Measurements from ENCODE around the gene DUS4L.

DUS4L gene

GRCh38 chr7:107591421-107591820 is 27.6 kb downstream of the DUS4L start:
- no peak overlapping the region for H3K4me3 ChIP-seq (ENCODE audit: control insufficient read depth, low read depth, low read length)
- TF ChIP-seq CTCF (conservative IDR thresholded peaks at IDR 0.05; ENCODE audit: control insufficient read depth, insufficient read depth, low read depth, low read length) = no peak
- peak; percentile 32 for DNase-seq (ENCODE audit: low read depth)

GRCh38 chr7:107592361-107593024 is 28.7 kb downstream of the DUS4L start:
- DNase-seq (ENCODE audit: low read depth) = peak; percentile 94
- no peak overlapping the region for H3K4me3 ChIP-seq (ENCODE audit: control insufficient read depth, low read depth, low read length)

GRCh38 chr7:107593025-107593410 is 29.2 kb downstream of the DUS4L start:
- H3K4me3 ChIP-seq (ENCODE audit: control insufficient read depth, low read depth, low read length) = no peak overlapping the region
- no peak for DNase-seq (ENCODE audit: low read depth)
- TF ChIP-seq CTCF (conservative IDR thresholded peaks at IDR 0.05; ENCODE audit: control insufficient read depth, insufficient read depth, low read depth, low read length) = no peak

More at GRCh38 chr7:107592361-107593024, 28.7 kb downstream of the DUS4L start:
- TF ChIP-seq CTCF (conservative IDR thresholded peaks at IDR 0.05; ENCODE audit: control insufficient read depth, insufficient read depth, low read depth, low read length) = no peak

- peak; percentile 96 for DNase-seq (ENCODE audit: low read depth)
- no peak for TF ChIP-seq CTCF (conservative IDR thresholded peaks at IDR 0.05; ENCODE audit: control insufficient read depth, insufficient read depth, low read depth, low read length)
Observed at GRCh38 chr7:107594961-107595737, 31.4 kb downstream of the DUS4L start.

GRCh38 chr7:107596881-107597581 is 33.3 kb downstream of the DUS4L start:
- TF ChIP-seq CTCF (conservative IDR thresholded peaks at IDR 0.05; ENCODE audit: control insufficient read depth, insufficient read depth, low read depth, low read length) = no peak
- H3K4me3 ChIP-seq (ENCODE audit: control insufficient read depth, low read depth, low read length) = no peak overlapping the region
- no peak for DNase-seq (ENCODE audit: low read depth)

More at GRCh38 chr7:107594961-107595737, 31.4 kb downstream of the DUS4L start:
- H3K4me3 ChIP-seq (ENCODE audit: control insufficient read depth, low read depth, low read length) = no peak overlapping the region

DNA sequence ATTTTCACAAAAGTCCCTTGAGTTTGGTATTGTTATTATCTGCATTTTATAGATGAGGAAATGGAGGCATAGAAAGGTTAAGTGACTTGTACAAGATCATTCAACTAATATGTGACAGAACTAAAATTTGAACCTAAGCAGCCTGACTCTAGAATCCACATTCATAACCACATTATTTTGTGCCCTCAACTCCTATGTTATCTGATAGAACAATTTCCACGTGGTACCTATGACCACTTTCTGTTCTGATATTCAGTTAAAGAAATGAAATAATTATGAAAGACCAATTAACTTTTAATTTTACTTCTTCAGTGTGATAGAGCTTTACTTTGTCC is 33.8 kb downstream of the DUS4L start:
- TF ChIP-seq CTCF (conservative IDR thresholded peaks at IDR 0.05; ENCODE audit: control insufficient read depth, insufficient read depth, low read depth, low read length) = no peak
- no peak for DNase-seq (ENCODE audit: low read depth)
- no peak overlapping the region for H3K4me3 ChIP-seq (ENCODE audit: control insufficient read depth, low read depth, low read length)

Measured in fibroblast of mammary gland (primary cell).